ENCODE results near the gene SBF2.

DNA sequence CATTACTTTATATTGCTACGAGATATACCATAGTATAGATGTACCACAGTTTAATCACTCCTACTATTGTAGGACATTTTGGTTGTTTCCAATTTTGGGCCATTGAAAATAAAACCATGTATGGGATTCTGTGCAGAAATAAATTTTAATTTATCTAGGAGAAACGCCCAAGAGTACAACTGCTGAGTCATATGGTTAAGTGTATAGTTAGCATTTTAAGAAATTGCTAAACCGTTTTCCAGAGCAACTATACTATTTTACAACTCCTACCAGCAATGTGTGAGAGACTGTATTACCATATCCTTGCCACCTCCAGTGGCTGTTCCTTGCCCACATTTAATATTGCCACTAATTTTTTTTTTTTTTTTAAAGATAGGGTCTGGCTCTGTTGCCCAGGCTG is 163.1 kb downstream of the SBF2 start:
- TF ChIP-seq EZH2phosphoT487 (IDR thresholded peaks at IDR 0.05; ENCODE audit: borderline replicate concordance, low read length), result no peak
- TF ChIP-seq EZH2 (IDR thresholded peaks at IDR 0.05; ENCODE audit: low read length, unreplicated experiment), result no peak
- TF ChIP-seq, protein P1, sequence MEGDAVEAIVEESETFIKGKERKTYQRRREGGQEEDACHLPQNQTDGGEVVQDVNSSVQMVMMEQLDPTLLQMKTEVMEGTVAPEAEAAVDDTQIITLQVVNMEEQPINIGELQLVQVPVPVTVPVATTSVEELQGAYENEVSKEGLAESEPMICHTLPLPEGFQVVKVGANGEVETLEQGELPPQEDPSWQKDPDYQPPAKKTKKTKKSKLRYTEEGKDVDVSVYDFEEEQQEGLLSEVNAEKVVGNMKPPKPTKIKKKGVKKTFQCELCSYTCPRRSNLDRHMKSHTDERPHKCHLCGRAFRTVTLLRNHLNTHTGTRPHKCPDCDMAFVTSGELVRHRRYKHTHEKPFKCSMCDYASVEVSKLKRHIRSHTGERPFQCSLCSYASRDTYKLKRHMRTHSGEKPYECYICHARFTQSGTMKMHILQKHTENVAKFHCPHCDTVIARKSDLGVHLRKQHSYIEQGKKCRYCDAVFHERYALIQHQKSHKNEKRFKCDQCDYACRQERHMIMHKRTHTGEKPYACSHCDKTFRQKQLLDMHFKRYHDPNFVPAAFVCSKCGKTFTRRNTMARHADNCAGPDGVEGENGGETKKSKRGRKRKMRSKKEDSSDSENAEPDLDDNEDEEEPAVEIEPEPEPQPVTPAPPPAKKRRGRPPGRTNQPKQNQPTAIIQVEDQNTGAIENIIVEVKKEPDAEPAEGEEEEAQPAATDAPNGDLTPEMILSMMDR (conservative IDR thresholded peaks at IDR 0.05; ENCODE audit: low read depth, low read length), result no peak
